ENCODE data around the gene TRPV4. TPM values are rescaled to one million over a fixed set of nuclear protein-coding genes. Genes with fewer than 3 reads are reported as not detected.

TRPV4 gene
- total RNA-seq, 2 experiments from 2014 or later, result not detected

DNA sequence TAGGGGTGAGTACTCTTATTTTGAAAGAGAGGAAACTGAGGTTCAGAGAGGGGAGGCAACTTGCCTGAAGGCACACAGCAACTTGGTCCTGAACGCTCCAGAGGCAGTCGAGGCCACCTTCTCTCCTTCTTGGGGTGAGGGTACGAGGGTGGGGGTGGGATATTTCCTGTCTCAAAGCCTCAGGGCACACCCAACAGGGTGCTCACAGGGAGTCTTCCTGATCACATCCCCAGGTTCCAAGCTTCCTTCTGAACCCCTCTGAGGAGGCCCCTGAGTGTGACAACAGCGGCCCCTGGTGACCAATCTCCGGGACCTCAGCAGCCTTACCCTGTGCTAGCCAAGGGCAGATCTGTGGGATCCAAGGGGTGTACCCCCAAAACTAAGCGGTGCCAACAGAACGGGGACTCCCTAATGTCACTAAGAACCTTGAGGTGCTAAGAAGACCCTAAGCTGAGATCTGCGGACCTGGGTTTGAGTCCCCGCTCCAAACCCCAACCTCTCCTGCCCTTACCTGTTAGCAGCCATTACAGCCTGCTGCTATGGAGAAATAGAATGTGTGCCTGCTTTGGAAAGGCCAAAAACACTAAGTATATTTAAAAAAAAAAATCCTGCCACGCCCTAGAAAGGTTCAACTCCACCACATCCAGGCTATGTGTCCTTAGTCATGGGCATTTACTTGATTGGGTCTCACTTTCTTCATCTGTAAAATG, 57.9 kb downstream of the TRPV4 start:
- intact Hi-C loops (cut with DNase I, micrococcal nuclease), result loop anchor here (1.0 kb wide), 3 partner anchors 178 to 347 kb away; no protein-coding TSS in a partner anchor
- peak; percentile 52 to 81 (median 67) for DNase-seq
- H3K36me3 ChIP-seq (ENCODE audit: insufficient read depth, low read length), result no peaks in the 10 kb centered on the region
- H3K4me1 Mint-ChIP-seq (ENCODE audit: low read depth), result peaks cover 6% of the 10 kb centered on the region
- no peaks in the 10 kb centered on the region for H3K9me3 ChIP-seq (ENCODE audit: control insufficient read depth in 1 of 2, insufficient read depth in 1 of 2, low read length in 2 of 2)
- no peaks in the 10 kb centered on the region for H3K9me3 Mint-ChIP-seq
- ATAC-seq (ENCODE audit: poor library complexity), result peak; percentile 74
- TF ChIP-seq, protein P1, sequence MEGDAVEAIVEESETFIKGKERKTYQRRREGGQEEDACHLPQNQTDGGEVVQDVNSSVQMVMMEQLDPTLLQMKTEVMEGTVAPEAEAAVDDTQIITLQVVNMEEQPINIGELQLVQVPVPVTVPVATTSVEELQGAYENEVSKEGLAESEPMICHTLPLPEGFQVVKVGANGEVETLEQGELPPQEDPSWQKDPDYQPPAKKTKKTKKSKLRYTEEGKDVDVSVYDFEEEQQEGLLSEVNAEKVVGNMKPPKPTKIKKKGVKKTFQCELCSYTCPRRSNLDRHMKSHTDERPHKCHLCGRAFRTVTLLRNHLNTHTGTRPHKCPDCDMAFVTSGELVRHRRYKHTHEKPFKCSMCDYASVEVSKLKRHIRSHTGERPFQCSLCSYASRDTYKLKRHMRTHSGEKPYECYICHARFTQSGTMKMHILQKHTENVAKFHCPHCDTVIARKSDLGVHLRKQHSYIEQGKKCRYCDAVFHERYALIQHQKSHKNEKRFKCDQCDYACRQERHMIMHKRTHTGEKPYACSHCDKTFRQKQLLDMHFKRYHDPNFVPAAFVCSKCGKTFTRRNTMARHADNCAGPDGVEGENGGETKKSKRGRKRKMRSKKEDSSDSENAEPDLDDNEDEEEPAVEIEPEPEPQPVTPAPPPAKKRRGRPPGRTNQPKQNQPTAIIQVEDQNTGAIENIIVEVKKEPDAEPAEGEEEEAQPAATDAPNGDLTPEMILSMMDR (IDR thresholded peaks at IDR 0.05), result peak; percentile 76
- H3K27ac ChIP-seq (ENCODE audit: low read depth in 1 of 2, low read length in 2 of 2), result no peak overlapping the region
- H3K36me3 Mint-ChIP-seq (ENCODE audit: low read depth), result no peaks in the 10 kb centered on the region
- CTCF ChIA-PET, result interaction anchor here (0.5 to 3.7 kb wide), 14 partner anchors 8 to 749 kb away, joined by 3 to 27 read pairs (median 3); partner anchors contain the start of genes MMAB and MVK
- peaks cover 3% of the 10 kb centered on the region for H3K4me1 ChIP-seq (ENCODE audit: insufficient read depth, low read length)
- H3K4me3 Mint-ChIP-seq, result no peak overlapping the region
- H3K4me3 ChIP-seq (ENCODE audit: low read length), result no peak overlapping the region
- H3K27ac Mint-ChIP-seq, result no peak overlapping the region
- POLR2A ChIA-PET, result interaction anchor here (0.6 to 1.5 kb wide), 2 partner anchors 177 to 347 kb away, joined by 3 read pairs; no protein-coding TSS in a partner anchor
- no peaks in the 10 kb centered on the region for H3K27me3 Mint-ChIP-seq
- no peaks in the 10 kb centered on the region for H3K27me3 ChIP-seq (ENCODE audit: control insufficient read depth in 1 of 2, insufficient read depth in 2 of 2, low read length in 2 of 2)

DNA sequence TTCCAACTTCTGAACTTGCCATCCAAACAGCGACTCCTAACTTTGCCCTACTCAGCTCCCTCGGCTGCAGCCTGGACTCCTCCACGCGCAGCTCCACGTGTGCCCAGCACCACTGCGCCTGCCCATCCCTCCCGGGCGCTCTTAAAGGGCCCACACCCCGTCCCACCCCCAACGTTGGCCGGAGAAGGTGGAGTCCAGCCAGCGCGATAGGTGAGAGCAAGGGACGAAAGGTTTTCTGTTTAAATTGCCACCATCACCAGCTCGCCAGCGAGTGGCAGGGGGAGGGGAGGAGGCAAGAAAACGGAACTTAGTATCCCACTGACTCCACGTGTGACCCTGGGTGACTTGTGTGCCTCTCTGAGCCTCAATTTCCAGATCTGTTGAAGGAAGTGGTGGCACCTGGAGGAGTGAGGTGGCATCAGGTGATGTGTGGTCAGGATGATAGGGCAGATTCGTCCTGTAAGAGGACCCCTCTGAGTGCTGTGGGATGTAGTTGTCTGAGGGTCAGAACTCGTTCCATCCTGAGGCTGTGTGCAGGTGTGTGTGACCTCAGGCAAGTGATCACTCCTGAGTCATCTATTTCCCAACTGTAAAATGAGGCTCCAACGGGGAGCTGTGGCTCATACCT, 59.7 kb downstream of the TRPV4 start:
- no peak overlapping the region for H3K4me3 Mint-ChIP-seq

DNA sequence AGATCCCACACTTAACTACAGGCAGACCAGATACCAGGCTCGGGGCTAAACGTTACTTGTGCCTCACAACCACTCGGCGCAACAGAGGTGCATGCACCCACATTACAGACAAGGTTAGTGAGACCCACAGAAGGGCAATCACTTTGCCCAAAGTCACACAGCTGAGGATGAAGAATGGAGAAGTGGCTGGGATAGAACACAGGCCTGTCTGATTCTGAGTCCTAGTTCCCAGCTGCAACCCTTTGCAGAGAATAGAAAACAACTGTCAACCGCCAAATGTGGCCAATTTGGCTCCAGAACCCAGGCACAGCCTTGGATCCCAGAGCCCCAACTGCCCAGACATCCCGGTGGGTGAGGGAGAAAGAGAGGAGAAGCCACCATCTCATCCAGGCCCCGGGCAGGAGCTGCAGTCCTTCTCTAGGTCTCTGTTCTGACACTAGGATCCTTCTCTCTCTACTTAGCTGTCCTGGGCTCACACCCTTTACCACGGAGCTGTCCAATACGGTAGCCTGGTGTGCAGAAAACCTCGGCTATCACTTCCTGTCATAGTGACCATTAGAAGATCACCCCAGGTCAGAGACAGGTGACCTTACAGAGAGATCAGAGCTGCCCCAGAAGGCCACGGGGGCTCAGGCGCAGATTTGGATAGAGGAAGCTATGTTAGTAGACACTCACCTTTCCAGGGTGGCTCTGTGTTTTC, 60.4 kb downstream of the TRPV4 start:
- Histone ChIP-seq H3K4me1 (ENCODE audit: insufficient read depth, low read length) (peaks cover 3% of the 10 kb centered on the region), H3K27ac (ENCODE audit: low read depth in 1 of 2, low read length in 2 of 2) (no peak overlapping the region), H3K36me3 (ENCODE audit: insufficient read depth, low read length) (no peaks in the 10 kb centered on the region), H3K9me3 (ENCODE audit: control insufficient read depth in 1 of 2, insufficient read depth in 1 of 2, low read length in 2 of 2) (no peaks in the 10 kb centered on the region), H3K4me3 (ENCODE audit: low read length) (no peak overlapping the region), H3K27me3 (ENCODE audit: control insufficient read depth in 1 of 2, insufficient read depth in 2 of 2, low read length in 2 of 2) (no peaks in the 10 kb centered on the region)
- Mint-ChIP-seq H3K4me3 (no peak overlapping the region), H3K36me3 (ENCODE audit: low read depth) (no peaks in the 10 kb centered on the region), H3K4me1 (ENCODE audit: low read depth) (peaks cover 6% of the 10 kb centered on the region), H3K9me3 (no peaks in the 10 kb centered on the region), H3K27me3 (no peaks in the 10 kb centered on the region), H3K27ac (no peak overlapping the region)
- ChIA-PET CTCF (interaction anchor here (1.4 to 1.5 kb wide), 2 partner anchors 254 to 345 kb away, joined by 3 to 4 read pairs; no protein-coding TSS in a partner anchor), POLR2A (no interaction called here)
- TF ChIP-seq, protein P1 (IDR thresholded peaks at IDR 0.05), result no peak
- intact Hi-C loops (cut with DNase I, micrococcal nuclease), result no loop called here
- DNase-seq (peak in 1 of 14 experiments; percentile 24), ATAC-seq (ENCODE audit: poor library complexity) (no peak)

More for the DNA sequence above, 59.7 kb downstream of the TRPV4 start:
- Mint-ChIP-seq H3K36me3 (ENCODE audit: low read depth) (no peaks in the 10 kb centered on the region), H3K27me3 (no peaks in the 10 kb centered on the region), H3K27ac (no peak overlapping the region), H3K9me3 (no peaks in the 10 kb centered on the region), H3K4me1 (ENCODE audit: low read depth) (peaks cover 6% of the 10 kb centered on the region)
- ChIA-PET CTCF (interaction anchor here (1.4 to 3.7 kb wide), 3 partner anchors 176 to 345 kb away, joined by 3 to 27 read pairs (median 4); no protein-coding TSS in a partner anchor), POLR2A (interaction anchor here (1.5 kb wide), 1 partner anchor 175 kb away, joined by 3 read pairs; no protein-coding TSS in a partner anchor)
- H3K4me1 ChIP-seq (ENCODE audit: insufficient read depth, low read length), result peaks cover 3% of the 10 kb centered on the region
- no peaks in the 10 kb centered on the region for H3K36me3 ChIP-seq (ENCODE audit: insufficient read depth, low read length)
- H3K27ac ChIP-seq (ENCODE audit: low read depth in 1 of 2, low read length in 2 of 2), result no peak overlapping the region
- H3K4me3 ChIP-seq (ENCODE audit: low read length), result no peak overlapping the region
- H3K9me3 ChIP-seq (ENCODE audit: control insufficient read depth in 1 of 2, insufficient read depth in 1 of 2, low read length in 2 of 2), result no peaks in the 10 kb centered on the region
- TF ChIP-seq, protein P1 (IDR thresholded peaks at IDR 0.05), result no peak
- no peaks in the 10 kb centered on the region for H3K27me3 ChIP-seq (ENCODE audit: control insufficient read depth in 1 of 2, insufficient read depth in 2 of 2, low read length in 2 of 2)
- no peak for ATAC-seq (ENCODE audit: poor library complexity)
- DNase-seq, result peak in 1 of 14 experiments; percentile 17
- intact Hi-C loops (cut with DNase I, micrococcal nuclease), result no loop called here

All from CD4-positive, alpha-beta T cell (primary cell).